SHP77 treated with DMSO at 0.1 percent for 48 hours (cell line): ENCODE results near the gene CNTNAP2.
"Not testable (repeated sequence)": the region's sequence is repeated elsewhere in the genome, so short reads cannot be mapped to it uniquely, and the experiment has no call there.

ENCODE experiments used
- DNase-seq: peaks from one replicate; lab custom pipeline; 2025; lab: John Stamatoyannopoulos, UW

Gene CNTNAP2

DNA sequence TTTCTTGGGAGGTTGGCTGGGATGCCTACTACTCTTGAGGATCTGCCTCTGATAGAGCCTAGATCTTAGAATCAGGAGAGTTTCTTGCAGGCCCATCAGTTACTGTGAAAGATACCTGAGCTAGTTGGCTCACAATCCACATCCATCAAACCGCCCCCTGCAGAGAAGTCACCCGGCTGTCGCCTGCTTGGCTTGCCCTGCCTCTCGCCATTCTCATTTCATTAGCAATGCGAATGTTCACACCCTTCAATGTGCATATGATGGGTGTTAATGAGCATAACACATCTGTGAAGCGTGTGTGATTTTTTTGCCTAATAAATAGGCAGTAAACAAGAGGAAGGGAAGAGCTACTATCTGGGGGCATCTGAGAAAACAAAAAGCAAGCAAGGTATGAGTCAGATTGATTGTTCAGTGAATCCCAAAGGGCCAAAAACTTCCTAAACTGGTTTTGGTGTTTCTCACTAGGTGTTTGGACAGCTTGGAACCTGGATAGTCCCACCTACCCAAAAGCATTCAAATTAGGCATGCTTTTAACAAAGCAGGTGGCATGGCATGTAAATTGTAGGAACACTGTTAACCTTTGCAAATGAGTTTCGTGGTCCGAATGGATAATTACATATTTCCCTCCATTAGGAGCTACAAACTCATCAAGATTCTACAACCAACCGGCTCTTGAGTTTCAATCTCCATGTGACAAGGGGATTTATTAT, 2201.7 kb downstream of the CNTNAP2 start:
- DNase-seq: no peak

DNA sequence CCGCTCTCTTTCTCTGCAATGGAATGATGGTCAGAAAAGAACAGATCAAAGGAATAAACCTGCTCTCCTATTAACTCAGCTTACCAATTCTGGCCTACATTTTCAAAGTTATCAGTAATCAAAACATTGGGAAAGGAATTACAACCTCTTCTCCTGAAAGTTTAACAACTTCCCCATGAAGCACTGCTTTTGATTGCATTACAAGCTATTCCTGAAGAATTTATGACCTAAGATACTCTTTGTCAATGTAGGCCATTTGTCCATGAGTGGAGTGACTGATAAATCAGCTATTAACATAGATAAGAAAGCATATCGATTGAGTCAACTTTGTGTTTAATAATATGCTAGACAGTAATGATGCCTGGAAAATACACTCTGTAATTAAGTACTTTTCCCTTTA, 2202.2 kb downstream of the CNTNAP2 start:
- DNase-seq: no peak

DNA sequence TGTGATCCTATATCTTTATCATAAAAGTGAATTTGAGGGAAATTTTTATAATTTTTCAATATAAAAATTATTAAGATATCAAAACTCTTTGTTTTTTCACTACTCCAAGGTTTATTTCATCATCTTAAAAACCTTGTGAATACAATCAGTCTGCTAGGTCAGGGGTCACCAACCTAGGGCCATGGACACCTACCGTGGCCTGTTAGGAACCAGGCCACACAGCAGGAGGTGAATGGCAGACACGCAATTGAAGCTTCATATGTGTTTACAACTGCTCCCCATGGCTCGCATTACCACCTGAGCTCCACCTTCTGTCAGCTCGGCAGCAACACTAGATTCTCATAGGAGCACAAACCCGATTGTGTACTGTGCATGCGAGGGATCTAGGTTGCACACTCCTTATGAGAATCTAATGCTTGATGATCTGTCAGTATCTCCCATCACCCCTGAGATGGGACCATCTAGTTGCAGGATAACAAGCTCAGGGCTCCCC, 2202.8 kb downstream of the CNTNAP2 start:
- no peak for DNase-seq

DNA sequence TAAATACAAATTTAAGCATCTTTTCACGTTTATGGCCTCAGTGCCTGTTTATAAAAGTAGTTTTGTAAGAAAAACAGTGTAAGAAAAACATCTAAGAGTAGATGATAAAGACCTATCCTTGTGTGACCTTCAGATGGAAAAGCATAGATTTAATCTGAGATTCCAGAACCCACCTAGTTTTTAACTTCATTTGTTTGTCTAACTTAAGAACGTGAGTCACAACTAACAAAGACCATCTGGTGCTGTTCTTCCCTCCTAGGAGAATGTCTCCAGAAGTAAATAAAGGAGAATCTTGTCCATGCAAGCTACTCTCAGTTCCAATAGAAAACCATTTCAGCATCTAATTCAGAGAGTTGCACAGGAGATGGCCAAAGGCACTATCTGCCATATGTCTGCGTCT, 2208.6 kb downstream of the CNTNAP2 start:
- no peak for DNase-seq

DNA sequence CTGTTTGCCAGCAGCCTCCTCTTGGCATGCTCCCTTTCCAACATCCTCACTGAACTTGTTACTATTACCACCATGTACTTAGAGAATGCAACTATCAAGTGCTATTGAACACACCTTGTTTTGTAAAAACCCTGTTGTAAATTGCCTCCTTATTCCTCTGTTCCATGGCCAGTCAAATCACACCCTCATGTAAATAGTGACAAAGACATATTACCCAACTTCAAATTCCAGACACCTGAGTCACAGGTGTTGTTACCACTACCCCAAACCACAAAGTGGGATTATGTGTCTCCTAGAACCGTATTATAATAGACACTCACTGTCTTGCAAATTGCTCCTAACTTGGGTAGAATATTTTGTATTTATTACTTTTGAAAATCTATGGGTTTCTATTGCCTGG, 2210.8 kb downstream of the CNTNAP2 start:
- DNase-seq: no peak

DNA sequence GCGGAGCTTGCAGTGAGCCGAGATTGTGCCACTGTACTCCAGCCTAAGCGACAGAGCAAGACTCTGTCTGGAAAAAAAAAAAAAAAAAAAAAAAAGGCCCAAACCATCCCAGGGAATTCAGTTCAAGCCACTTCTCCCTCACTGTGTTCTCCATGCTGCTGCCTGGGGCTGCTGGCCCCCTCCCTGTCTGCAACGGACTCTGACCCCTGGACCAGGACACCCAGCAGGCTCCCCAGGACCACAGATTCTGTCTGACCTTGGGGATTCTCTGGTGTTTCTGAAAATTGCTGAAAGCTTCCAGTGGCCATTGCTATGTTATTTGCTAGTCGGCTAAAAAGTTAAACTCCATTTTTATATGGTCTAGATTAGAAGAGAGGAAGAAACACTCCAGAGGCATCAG, 2212.3 kb downstream of the CNTNAP2 start:
- DNase-seq: no peak

DNA sequence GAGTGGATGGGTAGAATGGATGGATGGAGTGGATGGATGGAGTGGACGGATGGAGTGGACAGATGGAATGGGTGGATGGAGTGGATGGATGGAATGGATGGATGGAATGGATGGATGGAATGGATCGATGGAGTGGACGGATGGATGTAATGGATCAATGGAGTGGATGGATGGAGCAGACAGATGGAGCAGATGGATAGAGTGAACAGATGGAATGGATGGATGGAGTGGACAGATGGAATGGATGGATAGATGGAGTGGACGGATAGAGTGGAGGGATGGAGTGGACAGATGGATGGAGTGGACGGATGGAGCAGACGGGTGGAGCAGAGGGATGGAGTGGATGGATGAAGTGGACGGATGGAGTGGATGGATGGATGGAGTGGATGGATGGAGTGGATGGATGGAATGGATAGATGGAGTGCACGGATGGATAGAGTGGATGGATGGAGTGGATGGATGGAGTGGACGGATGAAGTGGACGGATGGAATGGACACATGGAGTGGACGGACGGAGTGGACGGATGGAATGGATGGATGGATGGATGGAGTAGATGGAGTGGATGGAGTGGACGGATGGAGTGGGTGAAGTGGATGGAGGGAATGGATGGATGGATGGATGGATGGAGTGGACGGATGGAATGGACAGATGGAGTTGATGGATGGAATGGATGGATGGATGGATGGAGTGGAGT, 2213.7 kb downstream of the CNTNAP2 start:
- no peak for DNase-seq

DNA sequence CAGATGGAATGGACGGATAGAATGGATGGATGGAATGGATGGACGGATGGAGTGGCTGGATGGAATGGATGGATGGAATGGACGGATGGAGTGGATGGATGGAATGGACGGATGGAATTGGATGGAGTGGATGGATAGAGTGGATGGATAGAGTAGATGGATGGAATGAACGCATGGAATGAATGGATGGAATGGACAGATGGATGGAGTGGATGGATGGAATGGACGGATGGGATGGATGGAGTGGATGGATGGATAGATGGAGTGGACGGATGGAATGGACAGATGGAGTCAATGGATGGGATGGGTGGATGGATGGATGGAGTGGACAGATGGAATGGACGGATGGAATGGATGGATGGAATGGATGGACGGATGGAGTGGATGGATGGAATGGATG, 2214.2 kb downstream of the CNTNAP2 start:
- no peak for DNase-seq

DNA sequence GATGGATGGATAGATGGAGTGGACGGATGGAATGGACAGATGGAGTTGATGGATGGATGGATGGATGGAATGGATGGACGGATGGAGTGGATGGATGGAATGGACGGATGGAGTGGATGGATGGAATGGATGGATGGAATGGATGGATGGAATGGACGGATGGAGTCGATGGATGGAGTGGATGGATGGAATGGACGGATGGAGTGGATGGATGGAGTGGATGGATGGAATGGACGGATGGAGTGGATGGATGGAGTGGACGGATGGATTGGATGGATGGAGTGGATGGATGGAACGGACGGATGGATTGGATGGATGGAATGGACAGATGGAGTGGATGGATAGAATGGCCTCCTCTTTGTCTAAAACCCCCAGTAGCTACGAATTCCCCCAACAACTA, 2214.9 kb downstream of the CNTNAP2 start:
- not testable (repeated sequence) for DNase-seq

DNA sequence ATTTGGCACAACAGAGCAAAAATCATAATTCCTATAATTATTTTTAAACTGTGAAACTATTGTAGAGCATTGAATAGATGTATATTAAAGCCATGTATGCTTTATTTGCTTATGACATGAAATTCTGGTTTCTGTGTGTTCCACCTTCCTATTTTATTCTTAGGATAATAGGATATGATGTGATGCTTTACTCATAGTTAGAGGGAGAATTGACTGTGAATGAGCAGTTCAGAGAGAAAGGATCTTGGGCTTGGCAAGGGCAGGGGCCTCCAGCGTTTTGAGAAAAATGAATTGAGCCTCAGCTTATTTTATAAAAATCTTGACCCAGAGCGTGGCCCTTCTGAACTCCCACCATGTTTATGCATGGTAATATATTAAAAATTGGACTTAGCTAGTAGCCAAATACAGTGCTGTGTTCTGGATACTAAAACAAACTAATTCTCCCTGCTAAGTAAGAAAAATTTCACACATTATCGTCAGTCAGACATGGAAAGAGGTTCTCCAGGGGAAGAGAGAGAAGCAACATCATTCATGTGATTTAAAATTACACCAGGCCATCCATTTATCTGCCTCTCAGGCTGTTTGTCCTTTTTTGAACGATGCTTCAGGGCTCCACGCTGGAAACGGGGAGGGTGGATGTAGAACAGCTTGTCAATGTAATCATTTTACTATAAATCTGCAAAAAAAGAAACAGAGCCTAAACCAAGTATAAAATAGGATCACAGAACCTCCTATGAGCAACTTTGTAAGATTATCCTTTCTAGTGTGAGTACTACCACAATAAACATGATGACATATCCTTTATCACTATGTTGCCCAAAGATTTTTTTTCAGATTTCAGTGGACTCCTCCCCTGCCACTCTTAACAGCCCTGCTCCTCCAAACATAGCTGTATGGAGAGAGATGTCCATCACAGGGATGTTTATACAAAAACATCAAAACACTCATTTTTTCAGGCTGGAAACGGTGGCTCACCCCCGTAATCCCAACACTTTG, 2215.9 kb downstream of the CNTNAP2 start:
- no peak for DNase-seq

DNA sequence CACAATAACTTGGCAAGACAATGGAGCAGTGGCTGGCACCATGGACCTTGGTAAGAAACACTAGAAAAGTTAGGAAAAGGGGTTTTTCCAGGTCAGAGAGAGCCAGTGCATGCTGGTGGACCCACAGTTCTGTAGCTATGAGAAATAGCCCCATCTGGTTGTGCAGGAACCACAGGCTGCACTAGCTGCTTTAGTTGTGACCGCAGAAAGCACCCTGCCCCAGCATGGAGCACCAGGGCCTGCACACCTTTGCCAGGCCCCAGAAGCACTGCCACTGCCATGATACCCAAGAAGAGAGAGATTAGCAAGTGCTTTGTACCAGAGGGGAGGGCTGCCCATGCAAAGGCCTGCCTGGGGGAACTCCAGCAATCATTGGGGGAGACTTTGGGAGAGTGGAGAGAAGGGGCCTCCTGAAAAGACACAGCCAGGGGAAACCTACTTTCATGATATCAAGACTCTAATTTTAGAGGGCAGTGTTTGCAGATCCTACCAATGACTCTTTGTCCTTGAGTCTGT, 2217.9 kb downstream of the CNTNAP2 start:
- DNase-seq: no peak

DNA sequence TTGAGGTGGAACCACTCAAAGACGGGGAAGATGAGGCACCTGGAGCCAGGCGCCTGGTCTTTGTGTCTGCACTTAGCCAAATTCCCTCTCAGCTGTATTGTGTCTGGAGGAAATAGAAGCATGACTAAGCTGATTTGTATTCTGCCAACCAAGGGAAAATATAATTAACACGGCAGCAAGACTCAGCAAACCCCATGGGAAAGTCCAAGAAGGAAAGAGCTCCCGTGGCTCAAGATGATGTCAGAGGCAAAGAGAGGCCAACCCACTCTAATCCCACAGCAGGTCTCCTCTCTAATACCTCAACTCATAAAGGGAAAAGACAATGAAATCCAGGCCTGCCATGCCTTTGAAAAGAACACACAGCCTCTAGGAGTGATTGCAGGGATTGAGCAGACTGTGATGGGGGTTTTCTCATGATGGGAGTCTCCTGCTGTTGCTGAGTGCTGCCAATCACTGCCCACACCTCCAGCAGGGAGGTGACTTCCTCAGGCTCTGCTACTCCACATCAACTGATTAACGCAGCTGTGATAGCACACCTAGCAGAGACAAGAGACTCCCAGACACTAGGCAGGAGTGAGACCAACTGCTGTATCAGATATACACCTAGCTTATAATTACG, 2218.5 kb downstream of the CNTNAP2 start:
- no peak for DNase-seq

DNA sequence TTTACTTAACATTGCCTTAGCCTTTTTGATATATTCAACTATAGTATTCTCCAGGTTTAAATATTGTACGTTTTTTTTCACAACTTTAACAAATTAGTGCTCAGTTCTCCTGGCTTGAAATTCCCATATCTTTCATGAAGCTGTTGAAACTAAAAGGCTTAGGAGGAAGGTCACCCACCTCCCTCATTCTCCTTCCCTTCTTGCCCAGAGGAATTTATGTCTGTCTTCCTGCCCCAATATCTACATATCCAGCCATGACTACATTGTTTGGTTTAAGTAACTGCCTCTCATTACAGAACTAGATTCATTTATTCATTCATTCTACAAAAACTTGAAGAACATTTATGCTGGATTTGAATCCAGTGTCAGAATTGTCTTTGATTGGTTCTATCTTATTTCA, 2219.2 kb downstream of the CNTNAP2 start:
- DNase-seq: no peak

DNA sequence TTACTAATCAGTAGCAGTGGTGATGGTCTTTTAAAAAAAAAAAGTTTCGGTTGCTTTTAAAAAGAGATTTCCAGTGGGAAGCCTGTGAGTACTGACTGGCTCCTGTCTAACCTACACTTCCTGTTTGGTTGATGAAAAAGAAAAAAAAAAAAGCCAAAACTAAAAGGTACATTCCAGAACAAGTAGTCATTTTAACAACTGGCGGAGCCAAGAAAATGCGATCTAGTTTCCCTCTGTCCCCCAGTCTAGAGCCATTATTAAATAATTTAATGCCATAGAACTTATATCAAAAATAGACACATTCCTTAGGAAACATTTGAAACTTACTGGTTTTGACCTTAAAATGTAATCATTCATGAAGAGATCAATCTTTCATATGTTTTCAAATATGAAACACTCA, 2219.8 kb downstream of the CNTNAP2 start:
- DNase-seq: no peak

DNA sequence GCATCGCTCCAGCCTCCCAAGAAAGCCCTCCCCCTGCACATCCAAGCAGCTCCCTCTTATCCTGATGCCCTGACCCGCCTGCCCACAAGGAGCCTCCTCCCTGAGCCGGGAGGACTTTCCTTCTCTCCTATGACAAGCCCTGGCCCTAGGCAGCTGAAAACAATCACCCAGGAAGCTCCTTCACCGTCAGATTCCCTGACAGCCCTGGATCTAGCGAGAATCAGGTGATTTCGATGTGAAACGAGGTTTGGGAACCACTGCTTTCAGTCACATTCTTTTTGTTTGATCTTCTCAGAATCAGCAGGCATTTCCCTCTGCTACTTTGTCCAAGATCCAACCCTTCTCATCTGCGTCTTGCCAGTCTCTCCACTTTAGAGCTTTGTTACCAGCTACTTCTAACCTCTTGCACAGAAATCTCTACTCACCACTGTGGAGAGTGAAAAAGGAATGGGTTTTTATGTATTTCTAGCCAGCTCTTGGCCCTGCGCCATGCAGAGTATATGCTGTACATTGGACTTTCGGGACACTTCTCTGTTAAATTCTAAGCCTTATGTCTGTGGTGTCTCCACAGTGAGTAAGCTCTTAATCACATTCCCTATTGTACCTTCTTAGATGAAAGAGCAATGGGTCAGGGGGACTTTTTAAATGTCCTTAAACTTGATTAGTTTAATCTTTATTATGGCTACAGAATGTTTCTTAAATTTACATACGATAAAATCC, 2220.8 kb downstream of the CNTNAP2 start:
- DNase-seq: no peak

DNA sequence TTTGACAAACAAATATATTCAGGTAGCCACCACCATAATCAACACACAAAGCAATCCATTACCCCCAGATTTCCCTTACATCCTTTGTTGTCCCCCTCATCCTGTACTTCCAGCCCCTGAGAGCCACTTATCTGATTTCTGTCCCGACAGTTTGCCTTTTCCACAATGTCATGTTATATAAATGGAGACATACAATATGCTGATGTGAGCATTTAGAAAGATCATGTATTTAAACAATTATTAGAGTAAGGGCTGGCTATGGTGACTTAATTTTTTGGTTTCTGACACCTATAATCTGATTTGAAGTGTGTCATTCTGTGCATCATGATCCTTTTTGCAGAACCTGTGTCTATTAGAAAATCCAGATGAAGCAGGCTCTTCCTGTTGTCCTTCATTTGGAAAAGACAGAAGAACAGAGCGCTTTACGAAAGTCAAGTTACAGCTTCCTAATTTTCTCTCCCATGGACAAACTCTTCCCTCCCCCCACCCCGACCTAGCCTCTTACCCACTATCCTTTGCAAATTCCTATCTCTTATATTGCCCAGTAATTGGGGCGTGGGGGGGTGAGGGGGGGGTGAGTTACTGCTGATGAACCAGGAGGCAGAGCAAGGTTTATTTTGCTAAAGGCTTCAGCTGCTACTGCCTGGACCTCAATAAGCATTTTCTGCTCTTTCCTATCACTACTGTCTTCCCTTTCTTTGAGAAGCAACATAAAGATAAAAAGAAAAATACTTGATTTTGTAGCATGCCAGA, 2221.6 kb downstream of the CNTNAP2 start:
- no peak for DNase-seq

DNA sequence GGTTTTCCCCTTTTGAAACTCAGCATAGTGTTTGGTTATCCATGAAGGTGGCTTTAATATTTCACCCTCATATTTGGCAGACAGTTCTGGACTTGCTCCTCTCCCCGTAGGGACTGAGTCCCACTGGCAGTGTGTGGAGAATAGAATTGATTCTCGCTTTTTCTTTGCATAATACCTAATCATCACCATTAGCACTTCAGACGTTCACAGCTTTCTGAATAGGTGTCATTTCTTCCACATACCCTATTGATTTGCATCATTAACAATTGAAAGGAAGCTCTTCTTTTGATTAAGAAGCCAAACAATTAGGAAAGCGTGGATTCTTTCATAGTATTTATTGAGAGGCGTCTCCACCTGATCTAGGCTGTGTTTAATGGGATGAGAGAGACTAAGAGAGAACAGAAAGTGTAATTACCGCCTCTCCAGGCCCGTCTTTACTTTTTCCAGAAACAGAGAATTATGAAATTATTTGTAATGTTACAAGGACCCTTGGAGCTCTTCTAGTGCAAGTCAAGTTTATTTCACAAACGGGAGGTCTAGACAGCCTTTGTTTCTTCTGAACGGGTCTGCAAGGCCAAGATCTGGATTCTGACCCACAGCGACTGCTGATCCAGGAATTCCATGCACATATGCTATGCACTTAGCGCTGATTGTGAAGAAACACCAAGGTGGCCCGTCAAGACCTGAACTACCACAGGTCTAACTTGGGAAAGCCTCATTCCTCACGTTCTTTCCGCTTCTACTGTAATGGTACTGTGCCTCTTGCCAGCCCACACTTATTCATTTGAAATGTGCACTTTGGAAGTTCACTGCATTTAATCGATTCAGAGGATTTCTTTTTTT, 2224.1 kb downstream of the CNTNAP2 start:
- DNase-seq: no peak

DNA sequence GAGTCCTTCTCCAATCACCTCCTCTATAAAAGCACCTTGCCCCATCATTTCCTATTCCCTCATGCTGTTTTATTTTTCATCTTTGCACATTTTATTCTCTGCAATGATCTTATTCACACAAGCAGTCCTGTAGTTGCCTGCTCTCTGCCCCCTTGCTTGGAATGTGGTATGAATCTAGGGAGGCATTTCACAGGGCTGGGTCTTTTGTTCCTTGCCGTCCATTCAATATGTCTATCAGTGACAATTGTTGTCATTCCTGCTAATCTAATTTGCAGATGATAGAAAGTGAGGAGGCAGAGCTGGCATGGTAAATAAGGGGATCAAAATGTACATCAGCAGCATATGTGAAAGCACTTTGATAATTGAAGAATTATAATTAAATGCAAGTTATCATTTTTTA, 2227.8 kb downstream of the CNTNAP2 start:
- no peak for DNase-seq

DNA sequence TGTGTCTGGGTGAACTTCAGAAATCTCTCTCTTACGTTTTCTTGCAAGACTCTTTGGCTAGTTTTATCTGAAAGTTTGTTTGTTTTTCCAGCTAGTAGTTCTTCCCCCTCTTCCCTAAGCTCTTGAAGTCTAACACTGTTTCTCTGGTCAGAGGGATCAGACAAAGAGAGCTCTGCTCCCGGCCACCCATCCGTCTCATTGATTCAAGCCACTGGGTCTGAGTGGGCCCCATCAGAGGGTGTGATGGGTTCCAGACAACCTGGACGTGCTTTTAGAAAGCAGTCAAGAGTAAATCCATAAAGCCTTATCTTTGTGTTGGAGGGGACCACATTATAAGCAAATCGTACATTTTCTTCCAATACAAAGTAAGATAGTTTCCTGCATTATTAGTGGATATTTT, 2231.4 kb downstream of the CNTNAP2 start:
- no peak for DNase-seq
